Bronchial epithelial cell (primary cell): ENCODE measurements around the gene WDFY4. TPM values are rescaled to one million over a fixed set of nuclear protein-coding genes. Genes with fewer than 3 reads are reported as not detected.

Source experiments
- DNase-seq: peaks from one replicate; pipeline ENCODE4 v3.0.0-alpha.2; 2010; ENCODE audit warnings: low read depth
- FAIRE-seq: peaks from 2 replicates; lab custom pipeline; 2011; peaks lifted over from hg19 to GRCh38; lab: Jason Lieb, UNC
- H3K27me3 ChIP-seq: 2 replicates; pipeline ENCODE4 v1.5.1; 2011; ENCODE audit warnings: low read length; ENCODE audit not compliant: control insufficient read depth, insufficient read depth
- H3K36me3 ChIP-seq: 2 replicates; pipeline ENCODE4 v1.5.1; 2011; ENCODE audit warnings: low read length; ENCODE audit not compliant: control insufficient read depth, insufficient read depth
- H3K4me3 ChIP-seq: 2 replicates; pipeline ENCODE4 v1.5.1; 2011; ENCODE audit warnings: mild to moderate bottlenecking, low read depth, low read length, control low read depth
- CTCF ChIP-seq: IDR thresholded peaks from 2 replicates; pipeline ENCODE4 v1.5.1; 2011; ENCODE audit warnings: mild to moderate bottlenecking, moderate library complexity, low read length, control low read depth, inconsistent platforms; ENCODE audit not compliant: insufficient read depth, severe bottlenecking
- total RNA-seq: library from RNA; depleted of rRNA; stranded (reverse); fragments of >200 nt; gene quantifications from 2 replicates; pipeline ENCODE4 v1.2.1, GENCODE V29; 2014

WDFY4 gene
- total RNA-seq, 1 donor from 2014 or later: under 0.01 TPM

GRCh38 chr10:48820699-48821098 lies 136.0 kb downstream of the WDFY4 start:
- no peak for DNase-seq
- TF ChIP-seq CTCF: no peak
- Histone ChIP-seq H3K36me3 (no peaks in the 10 kb centered on the region), H3K4me3 (no peak overlapping the region), H3K27me3 (no peaks in the 10 kb centered on the region)
- no peak for FAIRE-seq

DNA sequence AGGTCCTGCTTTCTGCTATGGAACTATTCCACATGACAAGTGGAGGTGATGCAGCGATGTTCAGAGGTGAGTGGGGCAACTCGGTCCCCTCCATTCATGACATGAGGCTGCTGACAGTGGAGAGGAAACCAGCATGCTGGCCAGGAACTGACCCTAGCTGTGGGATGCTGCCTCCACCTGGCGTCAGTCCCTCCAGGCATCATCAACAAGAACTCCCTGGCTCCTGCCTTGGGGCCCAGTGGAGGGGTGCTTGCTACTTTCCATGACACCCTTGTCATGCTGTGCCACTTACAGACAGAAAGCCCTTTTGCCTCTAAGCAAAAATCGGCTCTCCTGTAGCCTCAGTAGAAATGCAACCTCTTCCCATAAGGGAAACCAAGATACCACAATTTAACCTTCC lies 136.4 kb downstream of the WDFY4 start:
- no peak for TF ChIP-seq CTCF
- Histone ChIP-seq H3K27me3 (no peaks in the 10 kb centered on the region), H3K36me3 (no peaks in the 10 kb centered on the region), H3K4me3 (no peak overlapping the region)
- DNase-seq (no peak), FAIRE-seq (no peak)

DNA sequence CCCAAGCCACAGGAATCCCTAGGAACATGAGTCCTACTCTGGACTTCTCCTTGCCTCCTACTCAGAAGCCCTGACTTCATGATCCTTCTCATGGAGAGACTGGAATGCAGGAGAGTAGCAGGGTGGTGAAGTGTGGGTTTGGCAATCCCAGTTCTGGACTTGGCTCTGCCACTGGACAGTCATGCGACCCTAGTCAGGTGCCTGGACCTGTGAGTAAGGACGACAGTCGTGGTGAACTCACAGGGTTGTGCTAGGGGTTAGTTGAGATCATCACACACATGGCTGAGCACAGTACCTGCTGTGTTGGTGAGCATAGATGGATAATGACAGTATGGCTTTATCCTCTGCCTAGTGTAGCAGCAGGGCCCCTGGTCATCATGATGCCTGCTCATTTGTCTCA lies 137.0 kb downstream of the WDFY4 start:
- Histone ChIP-seq H3K27me3 (no peaks in the 10 kb centered on the region), H3K36me3 (no peaks in the 10 kb centered on the region), H3K4me3 (no peak overlapping the region)
- no peak for TF ChIP-seq CTCF
- FAIRE-seq (no peak), DNase-seq (peak; percentile 43)

- no peak for DNase-seq
- Histone ChIP-seq H3K27me3 (no peaks in the 10 kb centered on the region), H3K4me3 (no peak overlapping the region), H3K36me3 (no peaks in the 10 kb centered on the region)
- FAIRE-seq: no peak
- no peak for TF ChIP-seq CTCF
Measured at GRCh38 chr10:48833674-48834073, 149.0 kb downstream of the WDFY4 start.

DNA sequence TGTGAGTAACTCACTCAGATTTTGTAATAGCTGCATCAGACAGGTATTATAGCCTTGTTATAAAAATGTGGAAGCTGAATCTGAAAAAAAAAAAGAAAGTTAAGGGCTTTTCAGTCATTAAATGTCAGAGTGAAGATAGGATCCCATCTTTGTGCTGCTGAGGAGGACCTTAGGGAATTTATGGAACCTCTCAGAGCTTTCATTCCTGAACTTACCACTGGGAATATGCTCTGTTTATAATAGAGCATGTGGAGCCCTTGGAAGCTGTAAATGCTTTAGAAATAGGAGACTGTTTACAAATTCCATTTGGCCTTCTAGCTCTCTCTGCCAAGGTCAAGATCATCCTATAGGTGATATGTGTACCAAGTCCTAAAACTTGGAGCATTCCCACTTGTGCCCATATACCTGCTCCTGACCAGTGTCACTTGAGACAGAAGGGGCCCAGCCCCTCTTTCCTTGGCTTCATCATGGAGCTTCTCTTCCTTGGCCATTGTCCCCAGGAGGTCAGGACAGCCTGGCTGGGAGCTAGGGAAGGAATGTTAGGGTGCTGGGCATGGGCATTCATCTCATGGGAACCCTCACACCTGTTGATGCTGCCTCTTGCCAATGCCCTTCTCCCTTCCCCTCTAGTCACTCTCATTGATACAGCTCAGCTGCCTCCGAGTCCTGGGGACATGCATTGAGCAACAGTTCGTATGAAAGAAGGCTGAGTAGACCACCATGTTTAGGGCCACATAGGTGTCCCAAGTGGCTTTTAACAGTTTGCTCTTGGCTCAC lies 149.7 kb downstream of the WDFY4 start:
- H3K4me3 ChIP-seq: no peak overlapping the region
- DNase-seq: no peak
- FAIRE-seq: no peak
- no peaks in the 10 kb centered on the region for H3K36me3 ChIP-seq
- no peak for TF ChIP-seq CTCF
- H3K27me3 ChIP-seq: no peaks in the 10 kb centered on the region

GRCh38 chr10:48835781-48836180 lies 151.1 kb downstream of the WDFY4 start:
- no peak for TF ChIP-seq CTCF
- no peak overlapping the region for H3K4me3 ChIP-seq
- H3K36me3 ChIP-seq: no peaks in the 10 kb centered on the region
- no peaks in the 10 kb centered on the region for H3K27me3 ChIP-seq
- DNase-seq: no peak
- no peak for FAIRE-seq
